CD4-positive, CD25-positive, alpha-beta regulatory T cell (primary cell): Measurements from ENCODE around the gene ANKRD13B. TPM values are rescaled to one million over a fixed set of nuclear protein-coding genes. Genes with fewer than 3 reads are reported as not detected.

Source experiments
- ATAC-seq, 2 donors: fragments of 150-1000 bp; cut with Tn5 transposase; one replicate each; pipeline ENCODE4 v1.10.0; 2021; ENCODE audit warnings: low read depth in 2 of 2, moderate number of reproducible peaks in 2 of 2, moderate library complexity in 1 of 2
- DNase-seq, 3 donors: peaks; one replicate each; pipeline versions ENCODE4 v3.0.0 to v3.0.0-alpha.2; 2012 to 2022; ENCODE audit warnings: mixed read lengths in 1 of 3
- H3K27ac ChIP-seq: one replicate; pipeline ENCODE4 v1.7.0; 2013; ENCODE audit warnings: mild to moderate bottlenecking, low read length; ENCODE audit not compliant: insufficient read depth, poor library complexity, severe bottlenecking
- H3K27me3 ChIP-seq: one replicate; pipeline ENCODE4 v1.7.0; 2013; ENCODE audit warnings: low read length; ENCODE audit not compliant: control insufficient read depth, insufficient read depth
- H3K36me3 ChIP-seq: one replicate; pipeline ENCODE4 v1.7.0; 2013; ENCODE audit warnings: mild to moderate bottlenecking, low read length, moderate library complexity; ENCODE audit not compliant: control insufficient read depth, insufficient read depth
- H3K4me1 ChIP-seq: 2 replicates; pipeline ENCODE4 v1.7.0; 2013; ENCODE audit warnings: mild to moderate bottlenecking, low read length; ENCODE audit not compliant: insufficient read depth, control insufficient read depth, poor library complexity, severe bottlenecking
- H3K4me3 ChIP-seq: one replicate; pipeline ENCODE4 v1.7.0; 2013; ENCODE audit warnings: low read depth, mild to moderate bottlenecking, low read length, moderate library complexity
- H3K9me3 ChIP-seq, 2 experiments: 1 replicate in 1 of 2; 2 replicates in 1 of 2; pipeline ENCODE4 v1.7.0; 2013; ENCODE audit warnings: low read length in 2 of 2, mild to moderate bottlenecking in 1 of 2, moderate library complexity in 1 of 2; ENCODE audit not compliant: control insufficient read depth in 2 of 2
- H3K27ac Mint-ChIP-seq, 3 donors: one replicate each; pipeline ENCODE4 v1.8.0; 2020 to 2022; ENCODE audit warnings: mild to moderate bottlenecking in 3 of 3, mixed read lengths in 3 of 3, moderate library complexity in 2 of 3
- H3K27me3 Mint-ChIP-seq: one replicate; pipeline ENCODE4 v1.8.0; 2022; ENCODE audit warnings: mild to moderate bottlenecking, mixed read lengths
- H3K36me3 Mint-ChIP-seq: one replicate; pipeline ENCODE4 v1.8.0; 2020; ENCODE audit warnings: mixed read lengths
- H3K4me1 Mint-ChIP-seq, 4 donors: one replicate each; pipeline ENCODE4 v1.8.0; 2020 to 2022; ENCODE audit warnings: mixed read lengths in 4 of 4, mild to moderate bottlenecking in 1 of 4
- H3K4me3 Mint-ChIP-seq, 4 donors: one replicate each; pipeline ENCODE4 v1.8.0; 2020 to 2022; ENCODE audit warnings: mild to moderate bottlenecking in 4 of 4, mixed read lengths in 4 of 4, moderate library complexity in 3 of 4
- H3K9me3 Mint-ChIP-seq, 7 donors: one replicate each; pipeline ENCODE4 v1.8.0; 2020 to 2022; ENCODE audit warnings: mixed read lengths in 7 of 7, mild to moderate bottlenecking in 3 of 7, moderate library complexity in 2 of 7
- polyA plus RNA-seq, 4 donors: library from polyadenylated mRNA; unstranded; fragments of 300-500 nt; fragmentation: Illumina TruSeq; gene quantifications; one replicate each; pipeline ENCODE4 v1.2.3, GENCODE V29; 2021
- total RNA-seq: library from RNA; stranded (reverse); gene quantifications from one replicate; pipeline ENCODE4 v1.2.3, GENCODE V29; 2022

The ANKRD13B gene
- total and polyA plus RNA-seq, 5 donors from 2014 or later, result 0.05 to 5.9 (median 0.18) TPM; not detected in 2

GRCh38 chr17:29574732-29575510 lies 18.0 kb upstream of the ANKRD13B start:
- Histone ChIP-seq H3K36me3 (peaks cover 33% of the 10 kb centered on the region), H3K27me3 (no peaks in the 10 kb centered on the region), H3K4me1 (no peaks in the 10 kb centered on the region), H3K4me3 (no peak overlapping the region), H3K9me3 (no peaks in the 10 kb centered on the region), H3K27ac (no peak overlapping the region)
- Mint-ChIP-seq H3K4me3 (peak overlapping the region in 1 of 4 donors; percentile 71), H3K36me3 (peaks cover 21% of the 10 kb centered on the region), H3K9me3 (peaks cover 0 to 2% (median 0%) of the 10 kb centered on the region in 7 donors), H3K27me3 (no peaks in the 10 kb centered on the region), H3K4me1 (peaks cover 0 to 14% (median 8%) of the 10 kb centered on the region in 4 donors), H3K27ac (no peak overlapping the region)
- DNase-seq, result no peak
- ATAC-seq, result no peak

GRCh38 chr17:29575511-29576213 lies 17.3 kb upstream of the ANKRD13B start:
- Histone ChIP-seq H3K27ac (no peak overlapping the region), H3K4me3 (no peak overlapping the region), H3K27me3 (no peaks in the 10 kb centered on the region), H3K4me1 (peaks cover 4% of the 10 kb centered on the region), H3K36me3 (peaks cover 33% of the 10 kb centered on the region), H3K9me3 (no peaks in the 10 kb centered on the region)
- peaks cover 0 to 3% (median 0%) of the 10 kb centered on the region in 7 donors for H3K9me3 Mint-ChIP-seq
- H3K4me3 Mint-ChIP-seq, result peak overlapping the region in 1 of 4 donors; percentile 71
- peaks cover 28% of the 10 kb centered on the region for H3K36me3 Mint-ChIP-seq
- no peaks in the 10 kb centered on the region for H3K27me3 Mint-ChIP-seq
- ATAC-seq (no peak), DNase-seq (no peak)
- peaks cover 5 to 18% (median 12%) of the 10 kb centered on the region in 4 donors for H3K4me1 Mint-ChIP-seq
- H3K27ac Mint-ChIP-seq, result no peak overlapping the region

DNA sequence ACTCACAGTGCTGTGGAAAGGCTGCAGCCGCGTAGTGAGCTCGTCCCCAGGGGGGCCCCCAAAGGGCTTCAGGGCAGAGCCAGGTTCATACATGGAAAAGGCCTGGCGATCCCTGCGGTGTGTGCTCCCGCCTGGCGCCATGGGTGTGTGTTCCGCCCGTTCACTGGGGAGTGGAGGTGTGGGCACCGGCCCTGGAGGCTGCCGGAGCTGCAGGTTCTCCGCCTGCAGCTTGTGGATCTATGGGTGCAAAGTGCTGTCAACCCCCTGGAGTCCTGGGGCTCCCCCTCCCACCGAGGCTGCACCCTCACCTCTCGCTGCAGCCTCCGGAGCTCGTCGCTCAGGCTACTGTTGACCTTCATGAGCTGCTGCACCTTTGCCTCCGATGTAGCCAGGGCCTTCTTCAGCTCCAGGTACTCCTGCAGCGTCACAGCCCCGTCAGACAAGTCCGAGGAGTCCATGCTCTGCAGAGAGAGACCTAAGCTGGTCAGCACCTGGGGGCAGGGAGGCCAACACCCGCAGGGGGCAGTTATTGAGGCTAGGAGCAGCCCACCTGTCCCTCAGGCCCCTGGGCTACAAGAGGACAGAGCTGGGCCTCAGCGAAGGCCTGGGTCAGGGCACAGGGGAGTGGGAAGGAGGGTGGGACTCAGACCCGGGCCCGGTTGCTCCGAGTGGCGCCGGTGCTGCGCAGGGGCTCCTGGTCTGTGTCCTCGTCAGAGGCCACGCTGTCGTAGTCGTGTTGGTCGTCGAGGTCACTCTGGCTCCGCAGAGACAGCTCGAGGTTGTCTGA lies 16.5 kb upstream of the ANKRD13B start:
- no peaks in the 10 kb centered on the region for H3K27me3 ChIP-seq
- Mint-ChIP-seq H3K36me3 (peaks cover 28% of the 10 kb centered on the region), H3K4me3 (no peak overlapping the region), H3K4me1 (peaks cover 5 to 13% (median 7%) of the 10 kb centered on the region in 4 donors), H3K9me3 (peaks cover 0 to 1% (median 0%) of the 10 kb centered on the region in 7 donors), H3K27me3 (no peaks in the 10 kb centered on the region), H3K27ac (no peak overlapping the region)
- H3K4me3 ChIP-seq, result no peak overlapping the region
- DNase-seq (no peak), ATAC-seq (no peak)
- H3K27ac ChIP-seq, result no peak overlapping the region
- H3K36me3 ChIP-seq, result peaks cover 33% of the 10 kb centered on the region
- H3K9me3 ChIP-seq, result no peaks in the 10 kb centered on the region
- peaks cover 4% of the 10 kb centered on the region for H3K4me1 ChIP-seq

- peaks cover 28% of the 10 kb centered on the region for H3K36me3 Mint-ChIP-seq
- DNase-seq, result no peak
- no peaks in the 10 kb centered on the region for H3K27me3 Mint-ChIP-seq
- Histone ChIP-seq H3K27ac (no peak overlapping the region), H3K27me3 (no peaks in the 10 kb centered on the region), H3K4me1 (peaks cover 4% of the 10 kb centered on the region), H3K4me3 (no peak overlapping the region), H3K9me3 (no peaks in the 10 kb centered on the region), H3K36me3 (peaks cover 37% of the 10 kb centered on the region)
- H3K4me3 Mint-ChIP-seq, result no peak overlapping the region
- H3K27ac Mint-ChIP-seq, result no peak overlapping the region
- H3K4me1 Mint-ChIP-seq, result peaks cover 5 to 13% (median 7%) of the 10 kb centered on the region in 4 donors
- H3K9me3 Mint-ChIP-seq, result peaks cover 0 to 1% (median 0%) of the 10 kb centered on the region in 7 donors
- ATAC-seq, result no peak
Observed at GRCh38 chr17:29577001-29577370, 15.9 kb upstream of the ANKRD13B start.

DNA sequence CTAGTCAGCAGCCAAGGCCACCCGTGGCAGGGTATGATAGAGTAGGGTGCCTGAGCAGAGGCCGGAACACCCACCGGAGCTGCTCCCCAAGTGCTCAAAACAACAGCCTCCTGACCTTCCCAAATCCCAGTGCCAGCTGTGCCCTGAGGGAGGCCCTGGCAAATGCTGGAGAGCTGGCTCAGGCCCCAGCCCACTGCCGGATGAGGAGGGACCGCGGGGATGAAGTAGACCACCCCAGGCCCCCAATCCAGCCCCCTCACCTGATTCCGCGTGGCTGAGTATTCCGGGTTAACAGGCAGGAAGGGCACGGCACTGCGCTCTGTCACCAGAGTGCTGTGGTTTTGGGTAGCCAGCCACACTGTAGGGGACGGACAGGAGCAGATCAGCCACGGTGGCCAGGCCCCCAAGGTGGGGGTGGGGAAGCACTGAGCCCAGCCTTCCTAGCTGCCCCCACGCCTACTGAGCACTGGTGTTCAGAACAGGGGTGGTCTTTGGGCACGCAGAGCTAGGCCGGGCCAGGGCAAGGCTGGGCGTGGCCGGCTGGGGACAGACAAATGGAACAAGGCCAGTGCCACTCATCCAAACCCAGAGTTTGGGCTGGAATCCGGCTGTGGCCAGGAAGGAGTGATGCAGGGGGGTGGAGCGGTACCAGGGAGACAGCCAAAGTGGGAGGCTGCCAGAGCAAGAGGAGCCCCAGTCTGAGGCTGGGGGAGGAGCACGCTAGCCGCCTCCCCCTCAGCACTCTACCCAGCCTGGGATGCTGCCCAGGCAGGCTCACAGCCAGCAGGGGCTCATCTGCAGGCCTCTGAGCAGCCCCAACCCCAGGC lies 15.3 kb upstream of the ANKRD13B start:
- ATAC-seq, result no peak
- Histone ChIP-seq H3K27ac (no peak overlapping the region), H3K9me3 (no peaks in the 10 kb centered on the region), H3K4me3 (no peak overlapping the region), H3K36me3 (peaks cover 43% of the 10 kb centered on the region), H3K27me3 (no peaks in the 10 kb centered on the region), H3K4me1 (peaks cover 4% of the 10 kb centered on the region)
- no peak for DNase-seq
- Mint-ChIP-seq H3K27ac (no peak overlapping the region), H3K36me3 (peaks cover 31% of the 10 kb centered on the region), H3K27me3 (no peaks in the 10 kb centered on the region), H3K4me1 (peaks cover 5 to 16% (median 7%) of the 10 kb centered on the region in 4 donors), H3K9me3 (peaks cover 0 to 1% (median 0%) of the 10 kb centered on the region in 7 donors), H3K4me3 (no peak overlapping the region)

DNA sequence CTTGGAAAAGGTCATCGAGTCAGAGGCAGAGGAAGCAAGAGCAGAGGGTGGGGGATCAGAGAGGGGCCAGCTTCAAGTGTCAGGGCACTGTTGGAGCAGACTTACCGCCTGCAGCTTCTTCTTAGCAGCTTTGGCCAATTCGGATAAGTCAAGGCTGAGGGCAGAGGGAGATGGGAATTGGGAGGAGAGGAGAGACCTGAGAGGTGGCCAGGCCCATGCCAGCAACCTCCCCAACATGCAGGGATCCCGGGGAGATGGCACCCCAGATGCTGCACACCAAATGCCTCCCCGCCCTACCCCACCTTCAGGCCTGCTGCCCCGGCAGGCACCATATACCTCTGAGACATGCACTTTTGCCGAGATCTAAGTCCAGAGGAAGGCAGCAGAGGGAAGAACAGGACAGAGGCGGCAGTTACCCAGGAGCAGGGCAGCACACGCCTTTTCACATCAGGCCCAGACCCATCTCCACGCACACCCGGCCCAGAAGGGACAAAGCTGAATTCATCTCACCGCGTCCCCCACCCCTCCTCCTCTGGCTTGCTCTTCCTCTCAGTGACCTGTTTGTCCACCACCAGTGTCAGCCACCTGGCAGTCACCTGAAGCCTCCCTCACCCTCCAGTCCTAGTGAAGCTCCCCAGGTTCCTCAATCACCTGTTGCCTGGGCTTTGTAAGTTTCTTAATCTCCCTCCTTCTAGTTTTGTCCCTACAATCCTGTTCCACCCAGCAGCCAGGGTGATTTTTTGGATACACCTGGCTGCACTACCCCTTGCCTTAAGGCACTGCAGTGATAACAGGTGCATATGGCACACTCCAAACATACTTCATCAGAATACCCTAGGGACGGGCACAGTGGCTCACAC lies 14.1 kb upstream of the ANKRD13B start:
- Histone ChIP-seq H3K4me1 (peaks cover 4% of the 10 kb centered on the region), H3K4me3 (no peak overlapping the region), H3K27ac (no peak overlapping the region), H3K9me3 (no peaks in the 10 kb centered on the region), H3K36me3 (peaks cover 51% of the 10 kb centered on the region), H3K27me3 (no peaks in the 10 kb centered on the region)
- no peak overlapping the region for H3K27ac Mint-ChIP-seq
- no peak overlapping the region for H3K4me3 Mint-ChIP-seq
- peaks cover 31% of the 10 kb centered on the region for H3K36me3 Mint-ChIP-seq
- DNase-seq, result no peak
- H3K4me1 Mint-ChIP-seq, result peaks cover 5 to 18% (median 7%) of the 10 kb centered on the region in 4 donors
- no peaks in the 10 kb centered on the region for H3K27me3 Mint-ChIP-seq
- no peak for ATAC-seq
- H3K9me3 Mint-ChIP-seq, result peaks cover 0 to 1% (median 0%) of the 10 kb centered on the region in 7 donors
